ENCODE data around the gene PHF2.

Gene PHF2

GRCh38 chr9:93589688-93590087 lies 13.3 kb downstream of the PHF2 start:
- peaks cover 3% of the 10 kb centered on the region for H3K4me1 ChIP-seq (ENCODE audit: control insufficient read depth, low read depth, low read length)
- no peaks in the 10 kb centered on the region for H3K9me3 ChIP-seq (ENCODE audit: control insufficient read depth, low read depth, low read length)
- H3K9ac ChIP-seq (ENCODE audit: low read length) = no peak overlapping the region
- H3K27me3 ChIP-seq (ENCODE audit: control insufficient read depth, insufficient read depth, low read length) = no peaks in the 10 kb centered on the region
- H3K4me3 ChIP-seq (ENCODE audit: low read length) = no peak overlapping the region
- no peak overlapping the region for H3K27ac ChIP-seq (ENCODE audit: low read length)
- H3K36me3 ChIP-seq (ENCODE audit: control insufficient read depth, low read depth, low read length) = no peaks in the 10 kb centered on the region

GRCh38 chr9:93590609-93591234 lies 14.3 kb downstream of the PHF2 start:
- H3K36me3 ChIP-seq (ENCODE audit: control insufficient read depth, low read depth, low read length) = no peaks in the 10 kb centered on the region
- H3K9me3 ChIP-seq (ENCODE audit: control insufficient read depth, low read depth, low read length) = no peaks in the 10 kb centered on the region
- peaks cover 3% of the 10 kb centered on the region for H3K4me1 ChIP-seq (ENCODE audit: control insufficient read depth, low read depth, low read length)
- H3K4me3 ChIP-seq (ENCODE audit: low read length) = no peak overlapping the region
- H3K9ac ChIP-seq (ENCODE audit: low read length) = no peak overlapping the region
- no peaks in the 10 kb centered on the region for H3K27me3 ChIP-seq (ENCODE audit: control insufficient read depth, insufficient read depth, low read length)
- H3K27ac ChIP-seq (ENCODE audit: low read length) = no peak overlapping the region

GRCh38 chr9:93591301-93592007 lies 15.1 kb downstream of the PHF2 start:
- Histone ChIP-seq H3K9ac (ENCODE audit: low read length) (no peak overlapping the region), H3K27me3 (ENCODE audit: control insufficient read depth, insufficient read depth, low read length) (no peaks in the 10 kb centered on the region), H3K4me1 (ENCODE audit: control insufficient read depth, low read depth, low read length) (peaks cover 3% of the 10 kb centered on the region), H3K9me3 (ENCODE audit: control insufficient read depth, low read depth, low read length) (no peaks in the 10 kb centered on the region), H3K36me3 (ENCODE audit: control insufficient read depth, low read depth, low read length) (no peaks in the 10 kb centered on the region), H3K27ac (ENCODE audit: low read length) (no peak overlapping the region), H3K4me3 (ENCODE audit: low read length) (no peak overlapping the region)

- no peak overlapping the region for H3K4me3 ChIP-seq (ENCODE audit: low read length)
- H3K4me1 ChIP-seq (ENCODE audit: control insufficient read depth, low read depth, low read length) = peaks cover 3% of the 10 kb centered on the region
- H3K27me3 ChIP-seq (ENCODE audit: control insufficient read depth, insufficient read depth, low read length) = no peaks in the 10 kb centered on the region
- no peaks in the 10 kb centered on the region for H3K36me3 ChIP-seq (ENCODE audit: control insufficient read depth, low read depth, low read length)
- H3K27ac ChIP-seq (ENCODE audit: low read length) = no peak overlapping the region
- H3K9ac ChIP-seq (ENCODE audit: low read length) = no peak overlapping the region
- no peaks in the 10 kb centered on the region for H3K9me3 ChIP-seq (ENCODE audit: control insufficient read depth, low read depth, low read length)
Measured at GRCh38 chr9:93592008-93592642, 15.7 kb downstream of the PHF2 start.

- Histone ChIP-seq H3K4me1 (ENCODE audit: control insufficient read depth, low read depth, low read length) (peaks cover 3% of the 10 kb centered on the region), H3K36me3 (ENCODE audit: control insufficient read depth, low read depth, low read length) (no peaks in the 10 kb centered on the region), H3K4me3 (ENCODE audit: low read length) (no peak overlapping the region), H3K27me3 (ENCODE audit: control insufficient read depth, insufficient read depth, low read length) (no peaks in the 10 kb centered on the region), H3K9ac (ENCODE audit: low read length) (no peak overlapping the region), H3K27ac (ENCODE audit: low read length) (no peak overlapping the region), H3K9me3 (ENCODE audit: control insufficient read depth, low read depth, low read length) (no peaks in the 10 kb centered on the region)
Measured at GRCh38 chr9:93592643-93593021, 16.2 kb downstream of the PHF2 start.

- H3K27me3 ChIP-seq (ENCODE audit: control insufficient read depth, insufficient read depth, low read length) = no peaks in the 10 kb centered on the region
- H3K4me3 ChIP-seq (ENCODE audit: low read length) = no peak overlapping the region
- H3K36me3 ChIP-seq (ENCODE audit: control insufficient read depth, low read depth, low read length) = no peaks in the 10 kb centered on the region
- no peaks in the 10 kb centered on the region for H3K9me3 ChIP-seq (ENCODE audit: control insufficient read depth, low read depth, low read length)
- peaks cover 3% of the 10 kb centered on the region for H3K4me1 ChIP-seq (ENCODE audit: control insufficient read depth, low read depth, low read length)
- no peak overlapping the region for H3K27ac ChIP-seq (ENCODE audit: low read length)
- no peak overlapping the region for H3K9ac ChIP-seq (ENCODE audit: low read length)
Measured at GRCh38 chr9:93593144-93593658, 16.8 kb downstream of the PHF2 start.

GRCh38 chr9:93594041-93594756 lies 17.8 kb downstream of the PHF2 start:
- Histone ChIP-seq H3K36me3 (ENCODE audit: control insufficient read depth, low read depth, low read length) (no peaks in the 10 kb centered on the region), H3K9ac (ENCODE audit: low read length) (no peak overlapping the region), H3K27ac (ENCODE audit: low read length) (no peak overlapping the region), H3K9me3 (ENCODE audit: control insufficient read depth, low read depth, low read length) (no peaks in the 10 kb centered on the region), H3K4me3 (ENCODE audit: low read length) (no peak overlapping the region), H3K27me3 (ENCODE audit: control insufficient read depth, insufficient read depth, low read length) (no peaks in the 10 kb centered on the region), H3K4me1 (ENCODE audit: control insufficient read depth, low read depth, low read length) (peaks cover 9% of the 10 kb centered on the region)

GRCh38 chr9:93595461-93595860 lies 19.1 kb downstream of the PHF2 start:
- H3K4me3 ChIP-seq (ENCODE audit: low read length) = no peak overlapping the region
- no peak overlapping the region for H3K9ac ChIP-seq (ENCODE audit: low read length)
- no peaks in the 10 kb centered on the region for H3K36me3 ChIP-seq (ENCODE audit: control insufficient read depth, low read depth, low read length)
- H3K27me3 ChIP-seq (ENCODE audit: control insufficient read depth, insufficient read depth, low read length) = no peaks in the 10 kb centered on the region
- no peaks in the 10 kb centered on the region for H3K9me3 ChIP-seq (ENCODE audit: control insufficient read depth, low read depth, low read length)
- H3K4me1 ChIP-seq (ENCODE audit: control insufficient read depth, low read depth, low read length) = peaks cover 21% of the 10 kb centered on the region
- H3K27ac ChIP-seq (ENCODE audit: low read length) = no peak overlapping the region

GRCh38 chr9:93595861-93596365 lies 19.5 kb downstream of the PHF2 start:
- Histone ChIP-seq H3K9ac (ENCODE audit: low read length) (no peak overlapping the region), H3K36me3 (ENCODE audit: control insufficient read depth, low read depth, low read length) (no peaks in the 10 kb centered on the region), H3K27me3 (ENCODE audit: control insufficient read depth, insufficient read depth, low read length) (no peaks in the 10 kb centered on the region), H3K27ac (ENCODE audit: low read length) (no peak overlapping the region), H3K4me3 (ENCODE audit: low read length) (no peak overlapping the region), H3K9me3 (ENCODE audit: control insufficient read depth, low read depth, low read length) (no peaks in the 10 kb centered on the region), H3K4me1 (ENCODE audit: control insufficient read depth, low read depth, low read length) (peaks cover 26% of the 10 kb centered on the region)

GRCh38 chr9:93596399-93596798 lies 20.0 kb downstream of the PHF2 start:
- Histone ChIP-seq H3K9ac (ENCODE audit: low read length) (no peak overlapping the region), H3K4me3 (ENCODE audit: low read length) (no peak overlapping the region), H3K36me3 (ENCODE audit: control insufficient read depth, low read depth, low read length) (no peaks in the 10 kb centered on the region), H3K4me1 (ENCODE audit: control insufficient read depth, low read depth, low read length) (peaks cover 28% of the 10 kb centered on the region), H3K9me3 (ENCODE audit: control insufficient read depth, low read depth, low read length) (no peaks in the 10 kb centered on the region), H3K27ac (ENCODE audit: low read length) (no peak overlapping the region), H3K27me3 (ENCODE audit: control insufficient read depth, insufficient read depth, low read length) (no peaks in the 10 kb centered on the region)

- H3K36me3 ChIP-seq (ENCODE audit: control insufficient read depth, low read depth, low read length) = no peaks in the 10 kb centered on the region
- H3K27ac ChIP-seq (ENCODE audit: low read length) = no peak overlapping the region
- peaks cover 30% of the 10 kb centered on the region for H3K4me1 ChIP-seq (ENCODE audit: control insufficient read depth, low read depth, low read length)
- H3K27me3 ChIP-seq (ENCODE audit: control insufficient read depth, insufficient read depth, low read length) = no peaks in the 10 kb centered on the region
- no peaks in the 10 kb centered on the region for H3K9me3 ChIP-seq (ENCODE audit: control insufficient read depth, low read depth, low read length)
- H3K9ac ChIP-seq (ENCODE audit: low read length) = no peak overlapping the region
- no peak overlapping the region for H3K4me3 ChIP-seq (ENCODE audit: low read length)
Measured at GRCh38 chr9:93597142-93597706, 20.8 kb downstream of the PHF2 start.

All from iPS-18a (cell line).